Measurements from ENCODE around the gene FIZ1.
"Not testable (repeated sequence)": the region's sequence is repeated elsewhere in the genome, so short reads cannot be mapped to it uniquely, and the experiment has no call there.

DNA sequence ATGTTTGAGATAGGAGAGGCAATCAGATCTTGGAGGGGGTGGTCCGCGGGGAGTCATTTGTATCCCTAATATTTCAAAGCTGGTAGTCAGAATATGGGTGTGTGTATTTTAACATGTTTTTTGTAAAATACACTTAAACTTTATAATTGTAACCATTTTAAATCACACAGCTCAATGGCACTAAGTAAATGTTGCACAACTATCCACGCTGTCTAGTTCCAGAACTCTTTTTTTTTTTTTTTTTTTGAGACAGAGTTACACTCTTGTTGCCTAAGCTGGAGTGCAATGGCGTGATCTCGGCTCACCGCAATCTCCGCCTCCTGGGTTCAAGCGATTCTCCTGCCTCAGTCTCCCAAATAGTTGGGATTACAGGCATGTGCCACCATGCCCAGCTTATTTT lies 15.4 kb downstream of the FIZ1 start:
- not testable (repeated sequence) for TF ChIP-seq CTCF (IDR thresholded peaks at IDR 0.05); POLR2A (IDR thresholded peaks at IDR 0.05; ENCODE audit: low read depth); POLR2AphosphoS5 (IDR thresholded peaks at IDR 0.05)

Measured in esophagus muscularis mucosa (tissue), 3 donors.